Vagina (tissue), 2 donors: ENCODE results near the gene AKR1C2.

Source experiments
- POLR2A ChIP-seq, 2 donors: fragments of 450-650 bp; IDR thresholded peaks; one replicate each; pipeline ENCODE4 v1.6.1; 2017; ENCODE audit warnings: antibody characterized with exemption in 2 of 2, mild to moderate bottlenecking in 2 of 2, moderate library complexity in 2 of 2
- POLR2AphosphoS5 ChIP-seq, 2 donors: sonication (generic); formaldehyde crosslinking; IDR thresholded peaks; one replicate each; pipeline ENCODE4 v1.9.0; 2017; ENCODE audit warnings: antibody characterized with exemption in 2 of 2, mild to moderate bottlenecking in 2 of 2, low read depth in 1 of 2; ENCODE audit not compliant: insufficient read depth in 1 of 2
- TF ChIP-seq, protein P1 (sequence below), 3 experiments: fragments of 450-650 bp in 2 of 3; fragments of 200-600 bp in 1 of 3; sonication (generic) in 1 of 3; IDR thresholded peaks; one replicate each; pipeline ENCODE4 v1.5.1; 2017 to 2019; ENCODE audit warnings: antibody characterized with exemption in 3 of 3, mild to moderate bottlenecking in 2 of 3, moderate library complexity in 2 of 3

DNA sequence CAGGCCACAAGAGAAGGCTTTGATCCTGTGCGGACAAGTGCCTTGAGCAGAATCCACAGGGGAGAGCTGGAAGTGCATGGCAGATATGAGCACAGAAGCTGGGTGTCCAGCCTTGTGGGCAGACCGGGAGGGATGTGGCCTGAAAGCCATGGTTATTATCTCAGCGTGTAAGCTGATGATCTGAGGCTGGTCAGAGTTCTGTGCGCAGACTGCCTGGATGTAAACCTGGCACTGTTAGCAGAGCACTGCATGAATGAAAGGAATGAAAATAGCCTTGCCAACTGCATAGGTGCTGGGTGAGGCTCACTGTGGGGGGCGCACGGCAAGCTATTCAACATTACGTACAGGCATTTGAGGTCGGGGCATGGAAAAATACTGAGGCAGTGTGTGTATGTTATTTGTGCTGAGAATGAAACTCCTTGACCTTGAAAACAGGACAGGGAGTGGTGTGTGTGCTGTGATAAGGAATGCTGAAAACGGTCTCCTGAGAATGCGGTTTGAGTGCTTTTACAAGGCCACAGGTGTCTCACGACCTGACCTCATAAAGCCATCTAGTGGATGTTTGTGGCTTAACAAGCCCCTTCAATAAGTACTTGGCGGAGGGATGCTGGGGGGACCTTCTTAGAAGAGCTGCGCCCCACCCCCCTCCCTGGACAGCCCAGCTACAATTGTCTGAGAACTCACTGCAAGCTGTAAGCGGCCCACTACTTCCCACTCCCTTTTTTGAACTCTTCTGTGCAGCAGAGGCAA lies 21.8 kb downstream of the AKR1C2 start:
- TF ChIP-seq, protein P1, sequence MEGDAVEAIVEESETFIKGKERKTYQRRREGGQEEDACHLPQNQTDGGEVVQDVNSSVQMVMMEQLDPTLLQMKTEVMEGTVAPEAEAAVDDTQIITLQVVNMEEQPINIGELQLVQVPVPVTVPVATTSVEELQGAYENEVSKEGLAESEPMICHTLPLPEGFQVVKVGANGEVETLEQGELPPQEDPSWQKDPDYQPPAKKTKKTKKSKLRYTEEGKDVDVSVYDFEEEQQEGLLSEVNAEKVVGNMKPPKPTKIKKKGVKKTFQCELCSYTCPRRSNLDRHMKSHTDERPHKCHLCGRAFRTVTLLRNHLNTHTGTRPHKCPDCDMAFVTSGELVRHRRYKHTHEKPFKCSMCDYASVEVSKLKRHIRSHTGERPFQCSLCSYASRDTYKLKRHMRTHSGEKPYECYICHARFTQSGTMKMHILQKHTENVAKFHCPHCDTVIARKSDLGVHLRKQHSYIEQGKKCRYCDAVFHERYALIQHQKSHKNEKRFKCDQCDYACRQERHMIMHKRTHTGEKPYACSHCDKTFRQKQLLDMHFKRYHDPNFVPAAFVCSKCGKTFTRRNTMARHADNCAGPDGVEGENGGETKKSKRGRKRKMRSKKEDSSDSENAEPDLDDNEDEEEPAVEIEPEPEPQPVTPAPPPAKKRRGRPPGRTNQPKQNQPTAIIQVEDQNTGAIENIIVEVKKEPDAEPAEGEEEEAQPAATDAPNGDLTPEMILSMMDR (IDR thresholded peaks at IDR 0.05), result peak in 2 of 3 experiments; percentile 21 to 30
- TF ChIP-seq POLR2A (IDR thresholded peaks at IDR 0.05) (no peak), POLR2AphosphoS5 (IDR thresholded peaks at IDR 0.05; ENCODE audit: insufficient read depth in 1 of 2, low read depth in 1 of 2) (no peak)
